Stimulated activated CD4-positive, alpha-beta T cell treated with anti-CD3 and anti-CD28 coated beads, Interleukin-4, amount 100 ng/mL, for 24 hours (primary cell): ENCODE data around the gene LMNA.

Experiments used
- DNase-seq: peaks from one replicate; pipeline ENCODE4 v3.0.0-alpha.2; 2020

The LMNA gene

DNA sequence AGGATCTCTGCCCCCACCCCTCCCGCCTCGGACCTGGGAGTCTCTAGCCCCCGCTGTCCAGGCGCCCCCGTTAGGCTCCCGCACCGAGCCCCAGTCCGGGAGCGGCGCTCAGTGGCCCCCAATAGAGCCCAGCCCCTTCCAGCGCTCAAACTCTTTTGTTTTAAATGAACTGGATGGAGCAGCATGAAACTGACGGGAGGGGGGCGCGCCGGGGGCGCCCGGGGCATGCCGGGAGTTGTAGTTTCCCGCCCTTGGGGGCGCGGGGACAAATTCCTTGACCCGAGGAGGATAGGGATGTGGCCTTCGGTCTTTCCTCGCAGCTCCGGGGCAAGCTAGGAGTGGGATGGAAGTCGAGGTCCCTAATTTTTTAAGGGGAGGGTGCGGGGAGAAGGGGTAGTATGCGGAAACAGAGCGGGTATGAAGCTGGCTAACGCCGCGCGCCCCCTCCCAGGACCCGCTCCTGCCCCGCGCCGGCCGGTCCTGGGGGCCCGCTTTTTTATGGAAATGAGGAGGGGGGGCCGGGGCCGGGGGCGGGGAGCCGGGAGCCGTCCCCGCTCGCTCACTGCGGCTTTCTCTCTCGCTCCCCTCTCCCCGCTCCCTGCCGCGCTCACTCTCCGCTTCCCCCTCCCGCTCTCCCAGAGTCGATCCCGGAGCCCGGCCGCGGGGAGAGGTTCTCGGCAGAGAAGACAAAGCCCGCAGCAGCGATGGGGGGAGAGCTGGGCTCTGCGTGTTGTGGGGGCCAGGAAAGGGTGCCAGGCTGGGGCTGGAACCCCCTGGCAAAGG, 32.0 kb upstream of the LMNA start, which contains the start of gene MEX3A:
Gene MEX3A, minus strand, starts transcription at position 157 of the 783 bp plus-strand sequence. CDS start 467 bp downstream, outside the sequence.
- DNase-seq, result peak; percentile 58

- DNase-seq, result no peak
Measured at GRCh38 chr1:156083800-156084790, 30.4 kb upstream of the LMNA start.

GRCh38 chr1:156086256-156086662, 28.3 kb upstream of the LMNA start:
- no peak for DNase-seq

DNA sequence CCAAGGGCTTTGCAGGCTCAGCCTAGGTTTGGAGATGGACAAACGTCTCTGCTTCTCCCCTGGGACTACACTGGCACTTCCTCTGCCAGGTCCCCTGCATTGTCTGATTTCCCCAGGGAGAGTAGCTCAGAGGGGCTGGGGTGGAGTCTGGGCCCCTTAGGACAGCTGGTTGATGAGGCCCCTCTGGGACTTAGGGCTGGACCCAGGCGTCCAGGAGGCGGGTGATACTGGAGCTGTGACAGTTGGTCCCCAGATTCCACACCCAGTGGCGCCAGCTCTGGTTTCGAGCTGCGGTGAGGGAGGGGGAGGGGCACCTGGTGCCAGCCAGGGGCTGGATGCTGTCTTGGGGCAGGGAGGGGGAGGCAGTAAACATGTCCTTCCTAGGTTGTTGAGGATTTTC, 24.8 kb upstream of the LMNA start:
- no peak for DNase-seq

GRCh38 chr1:156090138-156090839, 24.2 kb upstream of the LMNA start:
- DNase-seq, result no peak

GRCh38 chr1:156090840-156091188, 23.7 kb upstream of the LMNA start:
- DNase-seq, result peak; percentile 91

DNA sequence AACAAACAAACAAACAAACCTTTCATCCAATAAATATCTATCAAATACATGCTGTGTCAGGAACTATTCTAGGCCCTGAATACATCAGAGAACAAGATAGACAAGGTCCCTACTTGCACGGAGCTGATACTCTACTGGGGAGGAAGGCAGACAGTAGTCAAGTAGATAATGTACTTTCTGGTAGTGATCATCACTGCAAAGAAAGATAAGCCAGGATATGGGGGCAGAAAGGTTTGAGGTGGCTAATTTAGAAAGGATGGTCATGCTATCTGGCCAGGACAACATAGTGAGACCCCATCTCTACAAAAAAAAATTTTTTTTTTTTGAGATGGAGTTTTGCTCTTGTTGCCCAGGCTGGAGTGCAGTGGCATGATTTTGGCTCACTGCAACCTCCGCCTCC, 22.9 kb upstream of the LMNA start:
- no peak for DNase-seq

GRCh38 chr1:156095906-156096508, 18.5 kb upstream of the LMNA start:
- no peak for DNase-seq

GRCh38 chr1:156096640-156097391, 17.7 kb upstream of the LMNA start:
- DNase-seq, result peak; percentile 94

- peak; percentile 70 for DNase-seq
Measured at GRCh38 chr1:156097499-156098178, 16.9 kb upstream of the LMNA start.

- DNase-seq, result no peak
Measured at GRCh38 chr1:156098784-156099183, 15.7 kb upstream of the LMNA start.

DNA sequence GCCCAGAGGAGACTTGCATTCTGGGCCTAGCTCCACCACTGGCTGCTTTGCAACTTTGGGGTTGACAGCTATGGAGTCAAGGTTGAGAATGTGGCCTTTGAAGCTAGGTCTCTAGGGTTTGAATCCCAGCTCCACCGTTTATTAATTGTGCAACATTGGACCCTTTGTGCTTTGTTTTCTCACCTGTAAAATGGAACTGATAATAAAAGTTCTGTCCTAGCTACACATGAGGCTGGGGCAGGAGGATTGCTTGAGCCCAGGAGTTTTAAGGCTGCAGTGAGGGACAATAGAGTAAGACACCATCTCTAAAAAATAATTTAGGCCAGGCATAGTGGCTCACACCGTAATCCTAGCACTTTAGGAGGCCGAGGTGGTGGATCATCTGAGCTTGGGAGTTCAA, 15.2 kb upstream of the LMNA start:
- no peak for DNase-seq

GRCh38 chr1:156100205-156100995, 14.1 kb upstream of the LMNA start:
- DNase-seq, result no peak

- no peak for DNase-seq
Measured at GRCh38 chr1:156101880-156102279, 12.6 kb upstream of the LMNA start.

DNA sequence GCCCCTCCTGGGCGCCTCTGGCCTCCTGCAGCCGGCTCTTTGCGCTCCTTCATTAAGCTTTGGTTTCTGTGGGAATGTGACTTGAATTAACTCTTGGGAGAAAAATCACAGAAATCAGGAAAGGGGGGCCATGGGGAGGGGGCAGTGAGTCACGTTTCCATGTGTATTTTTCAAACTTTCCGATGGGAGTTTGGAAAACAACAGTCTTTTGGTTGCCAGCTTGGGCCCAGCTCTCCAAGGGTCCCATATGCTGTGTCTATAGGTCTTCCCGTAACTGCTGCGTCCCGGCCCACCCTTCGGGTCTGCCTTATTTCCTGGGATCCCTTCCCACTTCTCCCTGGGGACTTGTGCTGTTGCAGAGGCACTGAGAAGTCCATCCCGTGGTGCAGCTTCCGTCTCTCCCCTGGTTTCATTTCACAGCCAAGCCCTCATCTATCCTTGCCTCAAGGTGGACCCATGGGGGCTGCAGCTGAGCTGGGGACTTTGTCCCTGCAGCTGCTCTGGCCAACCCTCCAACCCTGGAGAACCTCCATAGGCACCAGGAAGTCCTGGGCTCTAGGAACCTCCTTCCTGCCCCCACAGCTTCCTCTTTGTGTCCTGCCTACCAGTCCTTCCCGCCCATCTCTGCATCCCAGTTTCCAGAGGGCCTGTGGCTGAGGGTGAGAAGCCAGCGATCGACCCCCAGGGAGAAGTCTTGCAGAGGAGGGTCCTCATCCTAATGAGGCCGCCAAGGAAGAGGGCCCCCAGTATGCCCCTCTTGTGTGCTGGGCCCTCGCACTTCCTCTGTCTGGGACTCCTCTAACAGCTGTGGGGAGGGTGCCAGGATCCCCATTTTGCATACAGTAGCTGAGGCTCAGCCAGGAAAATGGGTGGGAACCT, 11.6 kb upstream of the LMNA start:
- no peak for DNase-seq

DNA sequence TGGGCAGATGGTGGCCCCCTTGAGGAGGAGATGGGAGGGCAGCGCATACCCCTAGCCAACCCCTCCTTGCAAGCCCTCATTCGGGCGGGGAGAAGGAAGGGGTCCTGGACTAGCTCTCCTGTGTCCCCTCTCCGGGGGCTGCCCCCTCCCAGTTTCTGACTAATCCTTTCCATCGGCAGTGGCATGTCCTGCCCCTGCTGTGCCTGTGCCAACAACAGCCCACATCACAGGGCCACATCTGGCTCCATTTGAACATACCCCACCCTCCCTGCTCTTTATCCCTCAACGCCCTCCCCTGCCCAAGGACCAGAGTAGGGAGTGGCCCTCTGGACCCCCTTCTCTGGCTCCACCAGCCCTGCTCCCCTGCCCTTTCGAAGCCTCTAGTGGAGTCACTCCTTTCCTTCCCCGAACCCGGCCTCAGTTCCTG, 11.0 kb upstream of the LMNA start:
- DNase-seq, result peak; percentile 47

DNA sequence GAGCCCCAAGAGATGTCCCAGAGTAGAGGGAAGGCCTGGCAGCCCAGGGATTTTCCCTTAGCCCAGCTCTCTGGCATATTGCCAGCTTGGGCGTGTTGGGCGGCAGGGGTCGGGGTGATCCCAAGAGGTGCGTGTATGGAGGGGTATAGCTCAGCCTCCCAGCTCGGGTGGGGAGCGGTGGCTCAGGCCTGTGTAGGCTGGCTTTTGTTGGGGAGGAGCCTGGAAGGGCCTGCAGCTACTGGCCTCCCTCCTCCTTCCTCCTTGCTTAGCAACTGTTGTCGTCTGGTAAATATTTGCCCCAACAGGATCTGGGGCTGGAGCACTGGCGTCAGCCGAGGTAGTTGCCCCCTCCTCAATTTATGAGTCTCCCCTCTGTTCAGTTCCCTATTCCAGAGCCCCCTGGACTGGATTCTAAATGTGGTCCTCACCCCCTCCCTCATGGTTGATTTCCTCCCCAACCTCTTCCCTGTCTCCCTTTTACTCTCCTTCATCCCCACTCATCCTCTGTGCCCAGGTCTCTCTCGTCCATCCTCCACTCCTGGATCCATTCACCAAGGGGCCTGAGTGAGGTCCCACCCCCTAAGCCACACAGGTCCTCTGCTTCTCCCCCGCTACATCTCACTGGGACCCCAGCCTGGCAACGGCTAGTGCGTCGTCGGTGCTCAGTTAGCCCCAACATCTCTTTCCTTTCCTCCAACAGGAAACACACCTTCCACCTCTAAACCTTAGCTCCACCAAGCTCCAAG, 10.3 kb upstream of the LMNA start:
- DNase-seq, result peak; percentile 48
